Embryonic facial prominence (tissue), 1 donor: ENCODE measurements around the gene AXL.
A peak's percentile ranks its signal among the peaks of the same experiment; 100 is the strongest.

Experiments
- DNase-seq: peaks from one replicate; pipeline ENCODE4 v3.0.0-alpha.2; 2016; ENCODE audit errors: extremely low spot score

Gene AXL

GRCh38 chr19:41308450-41309179, 89.6 kb downstream of the AXL start:
- DNase-seq: peak; percentile 69

- DNase-seq: no peak
Measured at GRCh38 chr19:41309180-41310032, 90.4 kb downstream of the AXL start.

- DNase-seq: peak; percentile 79
Measured at GRCh38 chr19:41310033-41310831, 91.2 kb downstream of the AXL start, which contains the start of gene CCDC97. TSS of gene CCDC97 (plus strand) at chr19:41310172. CDS start at chr19:41310311, 139 bp downstream.

- DNase-seq: no peak
Measured at GRCh38 chr19:41311072-41311471, 92.0 kb downstream of the AXL start.
